ENCODE measurements around the gene SSH2. TPM values are rescaled to one million over a fixed set of nuclear protein-coding genes. Genes with fewer than 3 reads are reported as not detected.

The SSH2 gene
- polyA plus RNA-seq, 3 donors: 31.9 to 66.6 (median 54.0) TPM

- Histone ChIP-seq H3K4me1 (ENCODE audit: control insufficient read depth in 1 of 2, insufficient read depth in 2 of 2, low read length in 2 of 2) (peaks cover 2 to 4% of the 10 kb centered on the region in 2 donors), H4K20me1 (ENCODE audit: insufficient read depth, low read length) (peaks cover 100% of the 10 kb centered on the region), H3K79me2 (ENCODE audit: insufficient read depth, low read length) (no peaks in the 10 kb centered on the region), H3K36me3 (replicated peaks in 1 of 2; ENCODE audit: control insufficient read depth in 1 of 2, insufficient read depth in 2 of 2, low read length in 2 of 2) (peaks cover 53 to 70% of the 10 kb centered on the region in 2 donors), H3K4me3 (replicated peaks in 1 of 3; ENCODE audit: low read depth in 2 of 3, low read length in 3 of 3) (no peak overlapping the region), H3K9ac (ENCODE audit: insufficient read depth, low read length, poor library complexity, severe bottlenecking) (no peak overlapping the region), H3K4me2 (replicated peaks; ENCODE audit: extremely low read depth, low read length, poor library complexity, severe bottlenecking) (no peak overlapping the region), H2AFZ (ENCODE audit: insufficient read depth, low read depth, low read length, poor library complexity, severe bottlenecking) (no peak overlapping the region), H3K27ac (ENCODE audit: low read depth in 1 of 2, low read length in 2 of 2) (peak overlapping the region in 1 of 2 donors; percentile 5), H3K27me3 (ENCODE audit: control insufficient read depth in 2 of 2, insufficient read depth in 2 of 2, low read length in 2 of 2) (peaks cover 0 to 5% of the 10 kb centered on the region in 2 donors), H3K9me3 (replicated peaks in 1 of 2; ENCODE audit: control insufficient read depth in 1 of 2, insufficient read depth in 1 of 2, low read length in 2 of 2) (no peaks in the 10 kb centered on the region)
- TF ChIP-seq, protein P1, sequence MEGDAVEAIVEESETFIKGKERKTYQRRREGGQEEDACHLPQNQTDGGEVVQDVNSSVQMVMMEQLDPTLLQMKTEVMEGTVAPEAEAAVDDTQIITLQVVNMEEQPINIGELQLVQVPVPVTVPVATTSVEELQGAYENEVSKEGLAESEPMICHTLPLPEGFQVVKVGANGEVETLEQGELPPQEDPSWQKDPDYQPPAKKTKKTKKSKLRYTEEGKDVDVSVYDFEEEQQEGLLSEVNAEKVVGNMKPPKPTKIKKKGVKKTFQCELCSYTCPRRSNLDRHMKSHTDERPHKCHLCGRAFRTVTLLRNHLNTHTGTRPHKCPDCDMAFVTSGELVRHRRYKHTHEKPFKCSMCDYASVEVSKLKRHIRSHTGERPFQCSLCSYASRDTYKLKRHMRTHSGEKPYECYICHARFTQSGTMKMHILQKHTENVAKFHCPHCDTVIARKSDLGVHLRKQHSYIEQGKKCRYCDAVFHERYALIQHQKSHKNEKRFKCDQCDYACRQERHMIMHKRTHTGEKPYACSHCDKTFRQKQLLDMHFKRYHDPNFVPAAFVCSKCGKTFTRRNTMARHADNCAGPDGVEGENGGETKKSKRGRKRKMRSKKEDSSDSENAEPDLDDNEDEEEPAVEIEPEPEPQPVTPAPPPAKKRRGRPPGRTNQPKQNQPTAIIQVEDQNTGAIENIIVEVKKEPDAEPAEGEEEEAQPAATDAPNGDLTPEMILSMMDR (IDR thresholded peaks at IDR 0.05): no peak
- peaks cover 68% of the 10 kb centered on the region in 2 donors for H3K36me3 Mint-ChIP-seq
- H3K4me3 Mint-ChIP-seq: no peak overlapping the region
- no CpG with 5 or more reads among the region's 1 CpG for WGBS (ENCODE audit: insufficient coverage)
- peaks cover 9 to 12% (median 10%) of the 10 kb centered on the region in 3 donors for H3K27me3 Mint-ChIP-seq (ENCODE audit: low read depth in 3 of 3)
- H3K9me3 Mint-ChIP-seq: no peaks in the 10 kb centered on the region
- H3K27ac Mint-ChIP-seq: peak overlapping the region in 3 of 7 donors; percentile 11 to 73 (median 64)
- DNase-seq: no peak
- H3K4me1 Mint-ChIP-seq: peaks cover 16% of the 10 kb centered on the region
- intact Hi-C loops (cut with micrococcal nuclease): no loop called here
Measured at GRCh38 chr17:29627951-29628350, 302.1 kb downstream of the SSH2 start.

GRCh38 chr17:29625037-29625750, 304.8 kb downstream of the SSH2 start:
- intact Hi-C loops (cut with micrococcal nuclease): no loop called here
- peaks cover 25 to 43% of the 10 kb centered on the region in 2 donors for H3K36me3 ChIP-seq (replicated peaks in 1 of 2; ENCODE audit: control insufficient read depth in 1 of 2, insufficient read depth in 2 of 2, low read length in 2 of 2)
- WGBS (ENCODE audit: insufficient coverage): 95% methylated on average over 3 of the region's 8 CpGs
- H4K20me1 ChIP-seq (ENCODE audit: insufficient read depth, low read length): peaks cover 77% of the 10 kb centered on the region
- H3K27me3 ChIP-seq (ENCODE audit: control insufficient read depth in 2 of 2, insufficient read depth in 2 of 2, low read length in 2 of 2): peaks cover 0 to 29% of the 10 kb centered on the region in 2 donors
- H3K4me1 ChIP-seq (ENCODE audit: control insufficient read depth in 1 of 2, insufficient read depth in 2 of 2, low read length in 2 of 2): peaks cover 13 to 16% of the 10 kb centered on the region in 2 donors
- H3K9ac ChIP-seq (ENCODE audit: insufficient read depth, low read length, poor library complexity, severe bottlenecking): no peak overlapping the region
- H3K4me3 ChIP-seq (replicated peaks in 1 of 3; ENCODE audit: low read depth in 2 of 3, low read length in 3 of 3): no peak overlapping the region
- no peaks in the 10 kb centered on the region for H3K79me2 ChIP-seq (ENCODE audit: insufficient read depth, low read length)
- no peaks in the 10 kb centered on the region for H3K9me3 ChIP-seq (replicated peaks in 1 of 2; ENCODE audit: control insufficient read depth in 1 of 2, insufficient read depth in 1 of 2, low read length in 2 of 2)
- DNase-seq: no peak
- TF ChIP-seq, protein P1 (IDR thresholded peaks at IDR 0.05): no peak
- no peak overlapping the region for H3K27ac ChIP-seq (ENCODE audit: low read depth in 1 of 2, low read length in 2 of 2)
- H3K27me3 Mint-ChIP-seq (ENCODE audit: low read depth in 3 of 3): peaks cover 22 to 40% (median 30%) of the 10 kb centered on the region in 3 donors
- peaks cover 26% of the 10 kb centered on the region for H3K4me1 Mint-ChIP-seq
- no peak overlapping the region for H3K4me2 ChIP-seq (replicated peaks; ENCODE audit: extremely low read depth, low read length, poor library complexity, severe bottlenecking)
- H3K36me3 Mint-ChIP-seq: peaks cover 41% of the 10 kb centered on the region in 2 donors
- H2AFZ ChIP-seq (ENCODE audit: insufficient read depth, low read depth, low read length, poor library complexity, severe bottlenecking): no peak overlapping the region
- no peak overlapping the region for H3K4me3 Mint-ChIP-seq
- peak overlapping the region in 1 of 7 donors; percentile 42 for H3K27ac Mint-ChIP-seq
- H3K9me3 Mint-ChIP-seq: no peaks in the 10 kb centered on the region
